Ishikawa (cell line): Measurements from ENCODE around the gene PCDHGA1.

Source experiments
- EP300 ChIP-seq: IDR thresholded peaks from 2 replicates; pipeline ENCODE4 v1.6.1; 2012; ENCODE audit warnings: borderline replicate concordance
- NFIC ChIP-seq: IDR thresholded peaks from 2 replicates; pipeline ENCODE4 v1.6.1; 2012
- RAD21 ChIP-seq: IDR thresholded peaks from 2 replicates; pipeline ENCODE4 v1.6.1; 2012; ENCODE audit warnings: low read depth
- REST ChIP-seq: IDR thresholded peaks from 2 replicates; pipeline ENCODE4 v1.6.1; 2012; ENCODE audit warnings: low read depth, mild to moderate bottlenecking
- TEAD4 ChIP-seq: IDR thresholded peaks from 2 replicates; pipeline ENCODE4 v1.6.1; 2012
- YY1 ChIP-seq: IDR thresholded peaks from 2 replicates; pipeline ENCODE4 v1.6.1; 2012; ENCODE audit warnings: low read depth

- TF ChIP-seq REST (no peak), NFIC (no peak), TEAD4 (no peak), EP300 (no peak), YY1 (no peak), RAD21 (no peak)
Observed at GRCh38 chr5:141306630-141307029, 23.7 kb upstream of the PCDHGA1 start.
